GM21825 (cell line): ENCODE data around the gene CDH24.

Source experiments
- ATAC-seq: cut with Tn5 transposase; IDR thresholded peaks from one replicate; pipeline ENCODE4 v1.9.1; 2021; ENCODE audit warnings: mild to moderate bottlenecking, moderate library complexity; ENCODE audit not compliant: unreplicated experiment

The CDH24 gene

DNA sequence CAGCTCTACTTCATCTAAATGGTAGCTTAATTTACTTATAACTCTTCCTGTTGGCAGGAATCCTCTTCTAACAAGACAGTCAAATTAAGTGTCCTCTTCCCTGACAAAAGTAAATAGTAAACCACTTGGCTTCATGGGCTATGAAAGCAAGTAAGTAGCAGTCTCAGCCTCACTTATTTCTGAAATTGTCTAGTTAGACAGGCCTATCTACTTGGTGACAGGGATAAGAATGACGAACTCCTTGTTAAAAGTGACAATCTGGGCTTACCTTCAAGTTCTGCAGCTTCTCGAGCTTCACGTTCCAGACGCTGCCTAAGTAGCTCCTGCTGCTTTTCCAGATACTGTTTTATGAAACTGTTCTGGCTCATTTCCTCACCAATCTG lies 32.9 kb upstream of the CDH24 start:
- no peak for ATAC-seq

DNA sequence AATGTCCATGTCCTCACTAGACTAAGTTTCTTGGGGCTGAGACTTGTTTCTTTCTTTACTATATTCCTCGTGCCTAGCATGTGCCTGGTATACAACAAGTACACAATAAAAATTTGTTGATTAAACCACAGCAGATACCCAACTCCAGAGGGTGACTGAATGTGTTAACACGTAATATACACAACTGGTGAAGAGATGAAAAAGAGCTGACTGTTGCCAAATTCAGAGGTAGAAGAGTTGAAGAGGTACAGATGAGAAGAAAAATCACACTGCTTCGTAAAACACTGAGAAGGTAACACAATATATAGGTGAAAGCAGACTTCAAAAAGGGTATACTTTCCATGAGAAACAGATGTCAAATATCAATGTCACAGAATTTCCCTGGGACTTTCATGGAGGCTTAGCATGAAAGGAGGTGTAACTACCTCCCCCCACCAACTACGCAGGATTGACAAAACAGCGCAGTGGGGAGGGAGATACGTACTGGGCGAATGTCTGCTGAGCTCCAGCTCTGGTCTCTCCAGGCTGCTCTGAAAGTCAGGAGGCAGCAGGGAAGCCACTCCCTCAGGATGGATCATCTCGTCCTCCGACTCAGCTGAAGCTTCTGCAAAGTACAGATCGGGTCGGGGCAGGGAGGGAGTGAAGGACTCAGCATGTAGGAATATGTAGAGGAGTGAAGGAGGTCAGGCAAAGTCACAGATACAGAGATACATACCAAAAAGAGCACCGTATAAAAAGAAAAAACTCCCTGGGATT lies 32.4 kb upstream of the CDH24 start:
- no peak for ATAC-seq

DNA sequence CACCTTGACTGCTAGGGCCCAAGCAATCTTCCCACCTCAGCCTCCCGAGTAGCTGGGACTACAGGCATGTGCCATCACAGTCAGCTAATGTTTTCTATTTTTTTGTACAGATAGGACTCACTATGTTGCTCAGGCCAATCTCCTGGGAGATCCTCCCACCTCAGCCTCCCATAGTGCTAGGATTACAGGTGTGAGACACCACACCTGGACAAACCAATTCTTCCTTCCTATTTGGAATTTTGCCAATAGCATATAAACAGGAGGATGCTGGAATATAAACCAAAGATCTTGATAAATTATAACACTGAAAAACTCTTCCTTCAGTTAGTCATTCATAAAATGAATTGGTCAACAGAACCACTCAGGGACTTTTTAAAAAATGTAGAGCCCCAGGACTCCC lies 29.2 kb upstream of the CDH24 start:
- no peak for ATAC-seq

DNA sequence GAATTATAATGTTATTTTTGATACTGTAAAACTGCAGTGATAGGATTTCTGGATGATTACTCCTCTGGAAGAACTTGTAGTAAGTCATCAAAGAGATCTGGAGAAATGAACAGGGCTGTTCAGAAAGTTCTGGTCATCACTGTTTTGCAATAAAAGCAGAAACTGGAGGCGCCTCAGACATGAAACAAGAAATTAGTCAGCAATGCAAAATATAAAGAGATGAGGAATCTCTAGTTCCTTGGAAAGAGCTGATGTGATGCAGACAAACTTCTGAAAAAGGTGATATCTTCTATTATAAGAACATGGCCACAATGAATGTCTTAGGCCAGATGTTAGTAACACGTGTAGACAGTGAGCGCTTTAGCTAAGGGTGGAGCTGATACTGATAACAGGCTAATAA lies 28.1 kb upstream of the CDH24 start:
- ATAC-seq: no peak

DNA sequence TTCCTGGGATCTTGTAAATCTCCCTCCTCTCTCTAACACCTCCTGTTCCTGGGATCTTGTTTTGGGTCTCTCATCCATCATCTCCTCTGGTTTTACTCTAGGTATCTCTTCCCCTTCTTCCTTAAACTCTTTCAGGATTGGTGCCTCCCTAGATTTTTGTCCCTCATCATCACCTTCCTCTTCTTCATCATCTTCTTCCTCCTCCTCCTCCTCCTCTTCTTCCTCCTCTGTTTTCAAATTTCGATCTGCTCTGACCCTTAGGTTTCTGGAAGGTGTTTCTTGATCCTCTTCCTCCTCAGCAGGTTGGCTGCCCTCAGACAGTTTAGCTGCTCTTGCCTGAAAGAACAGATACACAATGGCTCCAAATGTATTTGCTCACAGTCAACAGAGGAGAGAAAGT lies 23.2 kb upstream of the CDH24 start:
- ATAC-seq: no peak

DNA sequence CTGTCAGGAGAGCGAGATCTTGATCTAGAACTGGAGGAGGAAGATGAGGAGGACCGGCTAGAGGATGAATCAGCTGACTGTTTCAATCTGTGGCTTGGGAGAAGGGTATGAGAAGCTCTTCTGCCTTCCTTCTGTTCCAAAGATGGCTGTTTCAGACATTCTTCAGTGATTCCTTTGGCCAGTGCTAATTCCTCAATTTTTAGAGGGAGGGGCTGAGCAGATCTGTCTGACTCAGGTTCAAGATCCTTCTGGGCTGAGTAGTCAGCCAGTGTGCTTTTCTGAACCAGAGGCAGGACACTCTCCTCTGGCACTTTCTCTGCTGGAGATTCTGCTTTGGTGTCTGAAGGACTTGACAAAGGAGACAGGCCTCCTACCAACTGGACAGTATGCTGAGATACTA lies 22.4 kb upstream of the CDH24 start:
- ATAC-seq: no peak

DNA sequence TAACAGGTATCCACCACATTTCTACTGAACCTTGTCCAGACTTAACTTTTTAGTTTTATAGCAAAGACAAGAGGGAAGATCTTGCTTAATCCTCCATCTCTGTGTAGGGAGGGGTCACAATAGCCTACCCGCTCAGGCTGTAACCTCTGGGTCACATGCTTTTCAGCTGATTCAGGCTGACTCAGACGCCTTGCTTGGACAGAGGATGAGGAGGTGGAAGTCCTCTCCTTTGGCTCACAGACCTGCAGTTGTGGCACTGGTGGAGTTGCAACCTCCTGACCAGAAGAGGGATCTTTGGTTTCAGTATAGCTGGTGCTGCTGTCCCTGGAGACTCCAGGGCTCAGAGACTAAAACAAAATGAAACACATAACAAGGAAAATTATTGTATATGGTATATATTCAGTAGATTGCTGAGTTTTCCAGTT lies 21.4 kb upstream of the CDH24 start:
- no peak for ATAC-seq

DNA sequence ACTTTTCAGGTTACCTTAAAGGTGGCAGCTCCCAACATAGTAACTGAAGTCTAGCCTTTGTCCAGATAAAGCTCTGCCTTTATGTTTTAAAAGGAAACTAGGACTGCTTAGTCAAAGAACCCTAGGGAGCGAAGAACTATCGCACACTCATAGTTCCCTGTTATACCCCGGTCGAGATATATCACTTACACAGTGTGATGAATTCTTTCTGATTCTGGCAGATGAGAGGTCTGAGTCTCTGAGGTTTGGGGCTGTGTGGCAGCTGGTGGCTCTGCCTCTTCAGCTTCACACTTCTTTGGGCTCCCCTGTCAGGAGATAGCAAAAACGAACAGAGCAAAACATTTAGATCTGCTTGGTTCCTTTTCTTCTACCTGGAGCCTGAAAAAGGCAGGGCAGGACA lies 20.6 kb upstream of the CDH24 start:
- ATAC-seq: no peak

DNA sequence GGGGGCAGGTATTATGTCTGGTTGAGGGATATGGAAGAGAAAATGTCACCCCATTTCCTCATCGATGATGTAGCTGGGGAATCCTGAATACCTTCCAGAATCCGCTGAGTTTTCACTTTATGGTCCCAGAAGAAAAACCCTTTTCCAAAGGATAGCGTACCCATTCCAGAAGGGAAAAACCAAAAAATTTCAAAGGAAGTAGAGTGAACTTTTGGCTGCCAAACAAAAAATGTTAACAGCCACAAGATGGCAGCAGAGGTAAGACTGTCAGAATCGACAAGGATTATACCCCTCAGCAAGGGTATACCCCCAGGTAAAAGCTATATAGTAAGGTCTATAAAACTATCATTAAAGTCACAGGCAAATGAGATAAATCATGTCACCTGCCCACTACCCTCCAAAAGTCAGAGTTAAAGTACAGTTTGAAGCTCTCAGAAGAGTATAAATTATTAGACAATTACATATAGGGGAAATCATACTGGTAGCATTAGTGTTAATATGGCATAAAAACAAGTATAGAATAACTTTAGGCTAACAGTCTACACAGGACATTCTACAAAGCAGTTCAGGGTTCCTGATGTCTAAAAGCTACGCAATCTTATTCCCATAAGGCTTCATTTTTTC lies 19.6 kb upstream of the CDH24 start:
- ATAC-seq: no peak

DNA sequence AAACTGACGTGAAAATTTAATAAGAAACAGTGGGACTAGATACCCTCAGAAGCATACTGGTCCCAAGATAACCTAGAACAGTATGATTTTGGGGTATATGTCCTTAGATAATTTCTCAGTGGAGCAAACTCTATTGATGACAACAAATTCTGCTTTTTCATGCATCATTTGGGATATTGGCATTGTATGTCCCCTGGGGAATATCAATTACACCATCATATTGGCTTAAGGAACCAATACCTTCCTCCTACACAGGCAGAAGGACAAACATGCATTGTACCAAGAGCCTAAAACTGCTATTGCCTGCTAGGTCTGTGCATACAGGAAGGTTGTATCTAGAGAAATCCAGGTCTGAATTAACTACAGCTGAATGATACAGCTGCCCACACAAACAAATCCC lies 17.6 kb upstream of the CDH24 start:
- no peak for ATAC-seq

DNA sequence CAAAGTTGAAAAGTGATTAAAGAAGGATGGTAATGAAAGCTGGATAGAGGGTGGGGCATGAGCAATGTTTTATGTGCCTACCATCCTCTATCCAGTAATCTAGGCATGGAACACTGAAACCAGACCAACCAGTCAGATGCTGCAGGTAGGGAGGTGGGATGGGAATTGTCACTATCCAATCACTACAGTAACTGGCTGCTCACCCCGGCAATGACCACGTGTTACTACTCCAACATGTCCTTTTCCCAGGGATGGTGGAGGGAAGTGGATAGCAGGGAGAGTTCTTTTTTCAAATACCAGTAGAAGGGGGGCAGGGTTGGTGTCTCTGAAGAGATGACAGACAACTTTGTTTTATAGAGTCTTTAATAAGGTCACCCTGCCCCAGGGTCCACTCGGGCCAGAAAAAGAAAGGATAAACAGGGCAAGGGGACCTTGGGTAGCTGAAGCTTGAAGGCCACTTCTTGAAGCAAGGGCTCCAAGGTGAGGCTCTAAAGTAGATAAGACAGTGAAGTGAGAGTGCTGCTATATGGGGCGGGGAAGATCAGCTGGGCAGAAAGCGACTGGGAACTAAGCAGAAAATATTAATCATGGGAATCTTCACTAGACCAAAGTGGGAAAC lies 14.7 kb upstream of the CDH24 start:
- no peak for ATAC-seq

DNA sequence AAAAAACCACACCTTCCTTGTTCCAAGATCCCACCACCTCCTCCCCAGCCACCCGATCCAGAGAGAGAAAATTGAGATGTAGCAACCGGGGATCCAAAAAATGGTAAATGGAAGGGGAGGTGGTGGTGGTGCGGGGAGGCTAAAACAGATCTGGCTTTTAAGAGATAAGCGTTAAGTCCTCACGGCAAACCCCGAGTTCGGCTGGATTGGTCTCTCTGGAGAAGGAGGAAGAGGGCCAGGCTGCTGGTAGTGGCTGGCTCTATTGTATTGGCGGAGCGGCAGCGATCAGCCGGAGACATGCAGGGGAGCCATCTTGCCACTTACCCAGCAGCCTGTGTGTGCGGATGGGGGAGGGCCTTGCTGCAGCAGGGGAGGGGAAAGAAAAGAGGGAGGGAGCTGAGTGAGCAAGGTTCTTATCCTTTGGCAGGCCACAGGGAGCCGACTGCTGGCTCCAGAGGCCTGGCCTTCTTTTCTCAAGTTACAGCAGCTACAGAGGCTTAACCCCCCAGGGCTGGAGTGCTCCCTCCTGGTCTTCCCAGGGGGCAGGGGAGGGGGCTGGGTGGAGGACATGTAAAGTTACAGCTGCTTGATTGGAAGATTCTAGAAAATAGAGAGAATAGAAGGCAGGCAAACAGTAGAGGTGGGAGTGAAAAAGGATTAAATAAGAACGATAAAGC lies 14.1 kb upstream of the CDH24 start:
- peak; percentile 86 for ATAC-seq

DNA sequence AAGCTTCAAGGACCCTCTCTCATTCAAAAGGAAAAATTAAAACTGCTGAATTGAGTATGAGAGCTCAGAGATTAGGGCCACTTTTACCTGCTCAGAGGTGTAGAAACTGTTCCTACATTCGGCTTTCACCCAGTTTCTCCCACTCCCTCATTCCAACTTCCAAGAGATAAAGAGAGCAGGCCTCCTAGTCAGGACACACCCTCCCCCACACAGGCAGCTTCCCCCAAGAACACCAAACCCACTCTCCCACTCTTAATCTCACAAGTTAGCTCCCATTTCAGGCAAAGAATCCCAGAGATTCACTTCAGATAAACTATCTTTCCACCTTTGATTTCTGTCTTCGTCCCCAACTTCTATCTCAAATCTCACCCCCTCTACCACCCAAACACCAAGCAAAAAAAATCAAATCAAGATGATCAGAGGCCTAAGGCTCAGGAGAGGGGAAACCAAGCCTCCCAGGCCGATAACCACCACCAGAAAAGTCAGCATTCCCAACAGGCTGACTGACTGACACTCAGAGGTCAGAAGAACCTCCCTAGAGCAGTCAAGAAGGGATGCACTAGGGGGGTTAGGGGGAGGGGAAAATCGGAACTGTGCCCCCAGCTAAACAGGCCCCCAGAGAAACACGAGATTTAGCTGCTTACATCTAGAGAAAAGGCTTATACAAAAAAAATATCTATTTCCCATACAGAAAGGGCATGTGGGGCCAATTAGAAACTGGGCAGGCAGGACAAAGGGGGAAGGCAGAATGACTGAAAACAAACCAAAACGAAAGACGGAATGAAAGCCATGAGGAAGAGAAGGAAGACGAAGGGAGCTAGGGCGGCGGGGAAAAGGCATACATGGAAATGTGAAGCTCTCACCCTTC lies 13.2 kb upstream of the CDH24 start:
- no peak for ATAC-seq

DNA sequence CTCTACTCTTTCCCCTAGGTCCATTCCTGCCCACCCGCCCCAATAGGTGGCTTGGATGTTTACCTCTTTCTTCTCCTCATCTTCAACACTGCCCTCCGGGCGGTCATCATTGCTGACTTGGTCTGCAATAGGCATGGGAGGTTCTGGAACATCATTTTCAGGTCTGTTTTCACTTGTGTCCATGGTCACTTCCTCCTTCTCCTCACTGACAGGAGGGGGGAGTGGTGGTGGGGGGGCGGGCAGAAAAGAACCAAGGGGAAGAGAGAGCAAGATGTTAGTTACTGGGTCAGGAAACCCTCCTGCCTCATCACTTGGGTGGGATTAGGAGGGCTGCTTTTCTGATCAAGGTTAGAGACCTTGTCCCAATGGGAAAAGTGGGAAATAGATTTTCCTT lies 12.1 kb upstream of the CDH24 start:
- no peak for ATAC-seq

DNA sequence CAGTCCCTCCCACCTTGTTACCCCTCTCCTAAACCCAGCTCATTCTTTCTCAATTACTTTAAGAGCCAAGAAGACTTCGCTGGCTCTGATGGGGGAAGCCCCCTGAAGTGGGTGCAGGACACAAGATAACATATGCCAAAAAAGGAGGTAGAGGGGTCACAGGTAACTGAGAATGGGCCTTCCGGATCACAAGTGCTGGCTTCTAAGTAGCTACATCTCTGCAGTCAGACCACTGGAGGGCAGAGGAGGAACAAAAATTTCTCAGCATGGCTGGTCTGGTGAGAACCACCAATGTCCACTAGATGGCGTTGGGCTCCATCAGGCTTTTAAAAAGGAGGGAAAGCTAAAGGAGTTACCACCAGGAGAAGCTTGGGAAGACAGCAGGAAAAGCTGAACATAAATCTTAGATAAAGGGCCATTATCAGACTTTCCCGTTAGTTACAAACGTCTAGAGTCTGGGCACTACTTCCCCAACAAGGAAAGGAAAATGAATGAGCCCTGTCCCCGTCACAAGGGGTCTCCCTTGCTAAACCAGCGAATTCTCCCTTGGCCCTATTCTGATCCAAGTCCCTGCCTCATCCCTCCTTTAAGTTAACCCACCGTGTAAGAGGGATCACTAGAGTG lies 11.6 kb upstream of the CDH24 start:
- ATAC-seq: peak; percentile 73

DNA sequence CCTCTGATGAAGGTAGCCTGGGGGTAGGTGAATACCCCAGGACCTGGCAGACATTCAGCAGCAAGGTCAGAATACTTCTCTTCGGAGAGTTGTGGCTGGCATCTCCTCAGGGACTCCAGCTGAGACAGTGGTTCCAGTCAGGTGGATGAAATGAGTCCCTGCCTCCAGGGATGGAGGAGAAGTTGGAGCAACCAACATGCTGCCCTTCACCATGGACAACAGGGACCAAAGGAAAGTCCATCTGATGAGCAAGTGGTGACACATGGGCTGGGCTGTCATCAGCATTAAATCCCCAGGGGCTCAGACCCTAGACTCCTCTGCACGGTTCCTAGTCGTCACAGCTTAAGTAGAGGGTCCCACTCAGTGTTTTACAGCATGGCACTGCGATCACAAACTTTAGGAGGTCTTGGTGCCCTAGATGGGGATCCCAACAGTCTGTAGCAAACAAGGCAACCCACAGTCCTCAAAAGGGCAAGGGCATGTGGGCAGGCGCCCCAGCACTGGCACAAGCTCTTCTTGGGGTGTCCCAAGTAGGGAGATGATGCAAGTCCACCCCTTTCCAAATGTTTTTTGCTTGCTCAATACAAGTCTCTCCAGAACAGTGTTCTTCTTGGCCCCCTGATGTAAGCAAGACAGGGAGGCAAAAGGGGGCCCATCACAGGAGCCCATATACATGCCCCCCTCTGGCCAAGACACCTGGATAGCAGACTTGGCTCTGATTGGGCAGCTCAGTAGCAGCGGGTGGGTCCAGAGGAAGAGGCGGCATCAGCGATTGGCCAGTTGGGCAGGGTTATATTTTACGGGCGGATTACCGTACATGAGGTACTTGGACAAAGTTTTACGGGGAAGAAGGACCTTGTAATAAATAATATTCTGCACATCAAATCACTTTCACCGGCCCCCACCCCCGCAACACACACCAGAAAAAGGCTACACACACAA lies 10.8 kb upstream of the CDH24 start:
- ATAC-seq: no peak

DNA sequence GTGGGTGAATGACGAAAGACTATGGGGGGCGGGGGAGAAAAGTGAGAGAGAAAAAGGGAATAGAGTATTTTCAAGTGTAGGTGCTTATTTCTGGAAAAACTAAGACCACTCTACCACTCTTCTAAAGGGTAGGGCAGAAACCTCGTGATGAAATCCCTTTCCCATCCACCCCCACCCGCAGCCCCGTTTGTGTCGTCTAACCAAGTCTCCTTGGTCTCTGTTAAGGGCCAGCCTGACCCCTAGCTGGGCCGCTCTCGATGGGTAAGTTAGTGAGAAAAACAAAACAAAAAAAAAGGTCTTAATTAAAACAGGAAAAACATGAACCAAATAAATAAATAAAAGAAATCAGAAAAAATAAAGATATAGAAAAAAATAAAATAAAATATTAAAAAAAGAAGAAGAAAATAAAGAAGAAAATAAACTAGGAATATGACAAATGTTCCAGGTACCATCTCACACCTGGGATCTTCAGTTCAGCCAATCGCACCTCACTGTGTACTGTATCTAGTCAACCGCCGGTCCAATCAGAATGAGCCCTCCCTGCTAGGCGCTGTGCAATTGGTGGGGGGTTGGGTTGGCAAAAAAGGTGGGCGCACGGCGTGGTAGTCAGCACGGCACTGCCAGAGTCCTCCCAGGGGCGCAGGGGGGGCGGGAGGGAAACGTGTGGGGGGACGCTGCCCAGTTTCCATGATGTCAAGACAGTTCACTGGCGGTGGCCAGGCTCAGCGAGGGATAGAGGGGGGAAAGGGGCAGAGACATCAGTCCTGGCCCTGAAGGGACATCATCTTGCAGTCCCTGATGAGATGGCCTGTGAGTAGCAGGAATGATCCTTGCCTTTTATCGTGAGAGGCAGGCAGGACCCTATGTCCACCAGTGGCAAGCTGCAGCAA lies 9.8 kb upstream of the CDH24 start:
- ATAC-seq: no peak

DNA sequence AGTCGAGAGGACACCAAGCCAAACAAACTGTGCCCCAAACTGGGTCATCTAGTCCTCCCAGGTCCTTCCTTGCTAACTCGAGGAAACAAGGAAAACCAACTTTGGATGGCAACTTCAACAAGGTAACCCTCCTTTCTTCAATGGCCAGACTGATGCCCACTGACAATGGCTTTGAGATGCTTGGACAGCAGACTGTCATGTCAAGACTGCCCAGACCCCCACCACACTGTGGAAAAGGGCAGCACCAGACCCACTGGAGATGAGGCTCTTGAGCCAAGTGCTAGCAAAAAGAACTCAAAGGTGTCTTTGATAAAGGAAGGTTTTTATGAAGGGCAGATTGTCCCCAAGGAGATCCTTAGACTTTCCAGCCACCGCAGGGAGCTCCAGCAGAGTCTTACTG lies 9.0 kb upstream of the CDH24 start:
- no peak for ATAC-seq
